Fibroblast of skin of right quadriceps (primary cell): Measurements from ENCODE around the gene CNTN6.

Source experiments
- DNase-seq: peaks from one replicate; pipeline ENCODE4 v3.0.0-alpha.2; 2013

Gene CNTN6

DNA sequence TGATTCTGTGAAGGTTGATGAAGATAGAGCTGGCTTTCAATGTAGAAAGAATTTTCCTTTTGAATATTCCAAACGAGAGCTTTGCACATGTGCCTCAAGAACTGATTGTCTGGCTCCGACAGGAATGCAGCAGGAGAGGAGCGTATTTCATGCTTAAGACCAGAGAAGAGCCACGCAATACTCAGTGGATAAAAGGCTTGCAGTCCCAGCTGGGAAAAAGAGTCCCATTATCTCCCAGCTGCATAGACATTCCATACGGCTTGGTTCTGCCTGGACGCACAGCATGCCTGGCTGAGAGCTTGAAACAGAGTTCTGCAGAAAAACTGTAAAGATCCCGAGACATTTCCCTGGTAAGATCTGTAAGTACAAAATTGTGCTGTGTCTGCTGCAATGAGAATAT, at the start of gene CNTN6:
TSS of gene CNTN6 (plus strand) at position 254 of the 400 bp plus-strand sequence. CDS start 54,985 bp downstream, outside the sequence.
- peak; percentile 45 for DNase-seq

- DNase-seq, result no peak
Measured at GRCh38 chr3:1048558-1048957, 44.3 kb upstream of the CNTN6 start.

DNA sequence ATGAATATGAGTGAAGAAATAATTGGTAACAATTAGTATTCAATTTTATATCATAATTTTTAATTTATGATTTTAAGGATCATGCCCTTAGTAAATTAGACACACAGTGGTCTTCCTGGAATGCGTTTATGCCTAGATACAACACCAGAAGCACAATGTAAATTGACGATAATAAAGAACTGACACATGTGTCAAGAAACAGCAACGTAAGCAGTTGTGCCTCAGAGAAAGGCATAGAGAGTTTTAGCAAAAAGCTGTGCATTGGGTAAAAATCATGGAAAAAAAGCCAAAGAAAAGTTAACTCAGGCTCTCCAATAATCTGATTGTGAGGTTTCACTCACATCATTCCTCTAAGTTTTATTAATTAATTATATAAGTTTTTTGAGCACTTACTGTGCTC, 37.0 kb upstream of the CNTN6 start:
- no peak for DNase-seq

GRCh38 chr3:1056744-1057143, 36.1 kb upstream of the CNTN6 start:
- no peak for DNase-seq

GRCh38 chr3:1057436-1057835, 35.4 kb upstream of the CNTN6 start:
- DNase-seq, result no peak

DNA sequence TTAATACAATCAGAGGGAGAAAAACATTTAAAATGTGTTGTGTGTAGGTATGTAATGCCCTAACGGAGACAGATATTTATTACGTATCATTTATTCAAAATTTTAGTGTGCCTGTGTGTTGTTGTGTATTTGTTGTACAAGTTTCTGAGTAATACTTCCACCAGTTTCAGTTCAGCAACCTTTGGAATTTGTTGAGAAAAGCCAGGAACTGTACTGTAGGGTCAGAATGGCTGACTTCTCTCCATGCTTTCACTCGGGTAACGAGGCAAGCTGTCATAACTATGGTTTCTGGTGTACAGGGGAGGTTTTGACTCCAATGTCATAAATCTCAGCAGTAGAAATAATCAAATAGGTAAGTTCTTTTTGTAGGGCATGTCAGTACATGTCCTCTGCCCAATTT, 23.8 kb upstream of the CNTN6 start:
- no peak for DNase-seq

DNA sequence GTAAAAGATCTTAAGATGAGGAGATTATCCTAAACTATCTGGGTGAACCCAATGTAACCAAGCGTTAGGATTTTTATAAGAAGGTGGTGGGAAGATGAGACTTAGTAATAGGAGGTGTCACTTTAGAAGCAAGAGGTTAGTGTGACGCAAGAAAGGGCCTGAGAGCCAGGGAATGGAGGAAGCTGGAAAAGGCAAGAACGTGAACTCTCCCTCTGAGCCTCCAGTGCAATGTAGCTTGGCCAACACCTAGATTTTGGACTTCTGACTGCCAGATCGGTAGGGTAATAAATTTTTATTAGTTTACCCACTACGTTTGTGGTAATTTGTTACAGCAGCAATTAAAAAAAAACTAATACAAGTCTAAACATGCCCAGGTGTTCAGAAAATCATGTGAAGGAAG, 20.8 kb upstream of the CNTN6 start:
- no peak for DNase-seq

DNA sequence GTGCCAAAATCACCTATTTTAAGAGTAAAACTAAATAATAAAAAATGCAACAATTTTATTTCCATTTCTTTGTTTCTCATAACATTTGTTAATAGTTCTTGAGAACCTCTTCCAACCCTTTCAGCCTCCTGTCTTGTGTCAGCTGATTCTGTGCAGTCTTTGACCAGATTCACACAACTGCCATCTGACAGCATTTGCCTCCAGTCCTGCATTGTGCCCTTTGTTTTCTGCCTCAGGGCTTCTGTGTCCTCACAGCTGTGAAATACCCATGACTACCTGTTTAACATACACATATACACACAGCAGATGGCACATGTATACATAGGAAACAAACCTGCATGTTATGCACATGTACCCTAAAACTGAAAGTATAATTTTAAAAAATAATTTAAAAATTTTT, 13.2 kb upstream of the CNTN6 start:
- DNase-seq, result no peak

DNA sequence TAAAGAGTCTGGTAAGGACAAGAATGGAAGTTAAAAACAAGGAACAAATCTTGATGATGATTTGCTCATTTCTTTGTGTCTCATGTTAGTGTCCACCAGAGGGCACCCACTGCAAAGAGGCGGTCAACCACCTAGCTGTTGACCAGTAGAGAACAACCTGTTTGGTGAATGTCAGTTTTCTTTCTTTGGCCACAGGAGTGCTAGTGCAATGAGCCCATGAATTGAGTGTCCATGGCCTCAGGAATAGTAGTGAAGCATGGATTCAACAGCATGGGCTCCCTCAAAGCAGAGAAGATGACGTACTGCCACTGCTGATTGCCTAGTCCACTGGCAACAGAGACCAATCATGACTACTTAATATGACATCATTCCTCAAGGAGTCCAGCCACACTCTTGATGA, 10.7 kb upstream of the CNTN6 start:
- peak; percentile 59 for DNase-seq

DNA sequence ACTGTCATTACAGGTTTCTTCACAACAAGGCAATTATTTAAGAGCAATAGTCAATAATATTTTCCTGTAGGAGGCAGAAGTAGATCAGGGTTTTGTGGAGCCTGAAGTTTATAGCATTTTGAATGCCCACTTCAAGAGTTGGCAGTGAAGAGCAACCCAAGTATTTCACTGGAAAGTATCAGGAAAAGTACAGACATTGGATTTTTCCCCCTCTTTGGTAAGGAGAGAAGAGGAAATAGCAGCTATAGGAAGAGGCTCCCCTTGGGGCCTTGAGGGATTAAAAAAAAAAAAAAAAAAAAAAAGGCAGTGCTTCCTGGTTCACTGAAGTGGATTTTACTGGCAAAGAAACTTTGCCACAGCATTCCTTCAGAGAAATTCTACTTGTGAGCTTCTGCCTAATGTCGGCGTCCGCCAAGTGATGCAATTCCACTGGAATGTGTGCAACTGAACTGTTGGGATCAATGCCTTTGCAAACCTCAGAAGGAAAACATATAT, 5.7 kb upstream of the CNTN6 start:
- DNase-seq, result peak; percentile 98

DNA sequence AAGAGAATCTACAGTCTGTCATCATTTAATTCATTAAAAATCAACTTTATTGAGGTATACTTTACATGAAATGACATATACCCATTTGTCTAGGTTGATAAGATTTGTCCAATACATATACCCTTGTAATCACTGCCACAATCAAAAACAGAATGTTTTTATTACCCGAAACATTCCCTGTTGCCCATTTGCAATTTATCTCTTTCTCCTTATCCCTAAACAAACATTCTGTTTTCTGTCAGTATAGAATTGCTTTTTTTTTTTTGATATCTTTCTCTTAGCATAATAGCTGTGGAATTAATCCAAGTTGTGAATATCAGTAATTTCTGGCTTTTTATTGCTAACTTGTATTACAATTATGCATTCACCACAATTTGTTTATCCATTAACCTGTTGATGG, 4.3 kb upstream of the CNTN6 start:
- DNase-seq, result no peak

DNA sequence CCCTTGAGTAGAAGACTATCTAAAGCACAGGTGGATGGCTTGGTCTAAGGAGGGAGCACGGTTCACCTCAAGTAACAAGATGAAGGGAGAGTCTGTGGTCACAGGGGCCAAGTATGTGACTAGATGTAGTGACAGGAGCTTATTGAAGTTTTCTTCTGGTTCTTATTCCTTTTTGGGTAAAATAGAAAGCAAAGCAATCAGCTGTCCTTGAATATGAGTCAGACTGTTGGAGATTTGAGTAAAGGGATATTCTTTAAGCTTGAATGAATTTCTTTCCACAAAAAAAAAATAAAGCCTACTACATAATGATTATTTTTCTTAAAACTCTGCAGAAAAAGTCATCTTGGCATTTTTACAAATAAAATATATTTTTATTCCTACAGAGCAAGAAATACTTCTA, 1.5 kb upstream of the CNTN6 start:
- DNase-seq, result no peak

DNA sequence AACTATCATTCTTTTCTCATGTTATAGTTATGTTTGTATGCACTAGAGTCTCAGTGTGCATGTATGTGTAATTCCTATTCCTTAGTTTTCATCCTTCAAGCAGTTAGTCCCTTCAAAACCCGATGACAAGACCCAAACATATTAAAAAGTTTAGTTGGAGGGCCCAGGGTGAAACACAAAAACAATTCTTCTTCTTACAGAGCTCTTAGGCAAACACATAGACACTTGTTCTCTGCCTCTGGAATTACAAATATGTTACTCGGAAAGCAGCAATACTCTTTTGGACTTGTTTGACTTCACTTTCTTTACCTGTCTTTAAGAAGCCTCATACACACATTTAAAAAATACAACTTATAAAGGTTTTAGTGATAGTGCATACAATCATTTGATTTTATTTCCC, 763 bp upstream of the CNTN6 start:
- no peak for DNase-seq

GRCh38 chr3:1093217-1093616, 393 bp downstream of the CNTN6 start:
- DNase-seq, result no peak

DNA sequence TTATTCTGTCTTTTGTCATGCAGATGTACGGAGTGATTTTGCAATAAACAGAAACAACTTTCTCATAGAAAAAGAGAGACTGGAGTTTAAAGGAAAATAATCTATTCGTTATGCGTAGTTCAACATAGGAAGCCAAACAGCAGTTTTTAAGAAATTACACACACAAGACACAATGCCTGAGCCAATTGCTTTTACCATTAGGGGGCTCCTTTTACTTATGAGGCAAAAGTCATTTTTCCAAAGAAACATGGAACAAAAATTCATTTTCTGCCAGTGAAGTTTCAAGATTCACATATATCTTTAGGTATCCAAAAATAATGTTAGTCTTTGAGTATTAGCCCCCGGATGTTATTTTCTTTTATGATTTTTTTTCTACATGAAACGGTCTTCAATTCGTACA, 10.7 kb downstream of the CNTN6 start:
- no peak for DNase-seq

GRCh38 chr3:1117843-1118473, 25.1 kb downstream of the CNTN6 start:
- DNase-seq, result peak; percentile 50

DNA sequence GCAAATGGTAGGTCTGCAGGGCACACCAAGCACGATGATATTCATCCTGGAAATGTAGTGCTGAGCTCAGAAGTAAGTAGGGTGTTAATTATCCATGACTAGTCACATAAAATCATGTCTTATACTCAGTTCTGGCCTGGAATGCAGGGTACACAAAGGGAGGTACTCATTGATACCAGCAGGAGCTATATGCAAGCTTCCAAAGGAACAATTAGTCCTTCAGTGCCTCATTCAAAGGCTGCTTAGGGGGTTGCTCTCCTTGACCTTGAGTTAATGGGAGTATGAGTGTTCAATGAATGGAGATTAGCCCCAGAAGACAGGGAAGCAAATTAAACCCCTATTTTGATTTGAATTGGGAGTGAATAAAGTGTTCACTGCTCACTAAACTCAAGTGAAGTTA, 38.3 kb downstream of the CNTN6 start:
- DNase-seq, result no peak

DNA sequence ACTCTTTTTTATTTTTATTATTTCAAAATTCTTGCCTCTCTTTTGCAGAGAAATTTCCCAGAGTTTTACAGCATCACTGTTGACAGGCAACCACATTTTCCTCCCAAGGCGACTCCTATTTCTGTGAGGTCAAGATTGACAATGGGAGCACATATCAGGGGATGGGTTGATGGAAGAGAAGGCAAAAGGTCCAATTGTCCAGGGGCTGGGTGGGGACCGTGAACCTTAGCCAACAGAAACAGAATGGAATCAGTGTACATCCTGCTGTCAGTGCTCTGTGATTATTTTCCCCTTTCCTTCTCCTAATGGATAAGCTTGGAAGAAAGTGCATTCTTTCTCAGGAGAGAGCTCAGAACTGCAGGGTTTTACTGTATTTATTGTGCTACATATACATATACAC, 42.4 kb downstream of the CNTN6 start:
- no peak for DNase-seq

DNA sequence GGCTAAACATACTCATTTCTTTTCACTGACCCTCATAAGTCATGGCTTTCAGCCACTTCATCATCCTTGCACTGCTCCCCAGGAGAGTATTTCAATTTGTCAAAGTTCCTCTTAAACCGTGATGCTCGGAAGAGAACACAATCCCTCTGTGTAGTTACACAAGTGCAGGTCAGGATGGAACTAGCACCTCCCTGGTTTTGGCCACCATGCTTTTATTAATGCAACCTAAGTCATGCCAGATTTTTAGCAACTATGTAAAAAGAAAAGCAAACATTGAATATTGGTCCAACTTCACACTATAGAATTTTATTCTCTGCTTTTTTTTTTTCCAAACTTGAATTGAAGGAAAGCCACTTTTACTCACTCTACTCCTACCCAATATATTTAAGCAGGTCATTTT, 45.2 kb downstream of the CNTN6 start:
- DNase-seq, result no peak

DNA sequence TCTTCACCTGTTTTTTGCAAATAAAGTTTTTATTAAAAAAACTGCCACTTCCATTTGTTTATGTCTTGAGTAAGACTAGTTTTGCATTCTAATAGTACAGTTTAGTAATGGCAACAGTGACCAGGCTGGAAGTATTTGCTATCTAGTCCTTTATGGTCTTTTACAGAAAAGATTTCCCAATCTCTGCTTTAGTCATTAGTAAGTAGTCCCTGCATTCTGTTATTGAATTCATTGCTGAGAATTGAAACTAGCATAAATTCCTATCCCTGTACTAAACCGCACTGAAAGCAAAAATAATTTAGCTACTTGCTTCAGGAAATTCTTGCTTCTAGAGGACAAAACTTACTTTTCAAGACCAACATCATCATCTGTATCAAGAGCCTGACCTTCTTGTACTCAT, 46.2 kb downstream of the CNTN6 start:
- peak; percentile 20 for DNase-seq

- no peak for DNase-seq
Measured at GRCh38 chr3:1147326-1147725, 54.5 kb downstream of the CNTN6 start.

DNA sequence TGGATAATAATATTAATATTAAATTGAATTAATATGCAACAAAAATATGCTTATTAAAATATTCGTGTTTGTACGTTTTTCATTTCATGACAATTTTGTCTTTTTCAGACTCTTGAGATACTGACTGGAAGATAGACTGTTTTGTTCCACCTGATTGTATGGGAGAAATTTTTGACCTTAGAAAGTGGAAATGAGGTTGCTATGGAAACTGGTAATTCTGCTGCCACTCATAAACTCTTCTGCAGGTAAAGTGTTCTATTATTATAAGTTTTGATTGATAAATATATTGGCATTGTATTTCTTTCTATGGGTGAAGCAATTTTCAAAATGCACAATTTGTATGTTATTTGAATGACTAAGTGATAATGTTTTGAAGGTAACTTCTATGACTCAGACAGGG, 55.0 kb downstream of the CNTN6 start:
- no peak for DNase-seq

- no peak for DNase-seq
Measured at GRCh38 chr3:1164101-1164500, 71.3 kb downstream of the CNTN6 start.

GRCh38 chr3:1171320-1171719, 78.5 kb downstream of the CNTN6 start:
- DNase-seq, result no peak

DNA sequence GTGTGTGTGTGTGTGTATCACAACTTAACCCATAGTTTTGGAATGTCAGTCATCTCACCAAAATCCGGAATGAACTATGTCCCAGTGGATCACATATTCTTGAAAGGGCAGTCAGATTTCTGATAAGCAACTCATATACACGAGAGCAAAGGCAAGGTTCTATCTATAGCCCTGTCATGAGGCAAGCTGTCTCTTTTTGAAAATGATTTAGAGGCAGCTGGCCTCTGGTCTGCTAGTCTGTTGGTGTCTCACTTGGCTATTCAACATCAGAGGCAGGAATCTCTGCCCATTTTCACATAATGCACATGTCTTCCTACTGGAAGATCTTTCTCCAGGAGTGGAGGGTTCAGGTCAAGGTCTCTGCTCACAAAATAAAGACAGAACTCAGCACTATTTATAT, 79.8 kb downstream of the CNTN6 start:
- no peak for DNase-seq

GRCh38 chr3:1179146-1179545, 86.3 kb downstream of the CNTN6 start:
- peak; percentile 52 for DNase-seq
